GM18526 (cell line): Measurements from ENCODE around the gene RUBCNL.

Experiments used
- POLR2A ChIP-seq: IDR thresholded peaks from 3 replicates; pipeline ENCODE4 v1.6.1; 2011; ENCODE audit not compliant: insufficient read length; ENCODE audit errors: extremely low read depth

RUBCNL gene

DNA sequence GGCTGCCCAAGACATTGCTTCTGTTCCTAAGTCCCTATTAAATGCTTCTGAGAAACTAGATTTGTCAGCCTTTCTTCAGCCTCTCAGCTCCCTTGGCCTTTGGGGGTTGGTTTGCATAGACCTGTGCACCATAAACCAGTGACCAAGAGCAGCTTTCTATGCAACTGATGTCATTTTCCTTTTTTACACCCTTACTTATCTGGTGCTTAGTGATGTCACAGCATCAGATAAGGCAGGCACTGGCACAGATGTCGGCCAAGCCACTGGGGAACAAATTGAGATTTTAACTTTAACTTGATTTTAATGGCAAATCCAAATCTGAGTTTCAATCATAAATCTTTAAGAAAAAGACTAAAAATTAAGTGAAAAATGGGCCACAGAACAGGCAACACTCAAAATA lies 59.8 kb downstream of the RUBCNL start:
- TF ChIP-seq POLR2A, result no peak

DNA sequence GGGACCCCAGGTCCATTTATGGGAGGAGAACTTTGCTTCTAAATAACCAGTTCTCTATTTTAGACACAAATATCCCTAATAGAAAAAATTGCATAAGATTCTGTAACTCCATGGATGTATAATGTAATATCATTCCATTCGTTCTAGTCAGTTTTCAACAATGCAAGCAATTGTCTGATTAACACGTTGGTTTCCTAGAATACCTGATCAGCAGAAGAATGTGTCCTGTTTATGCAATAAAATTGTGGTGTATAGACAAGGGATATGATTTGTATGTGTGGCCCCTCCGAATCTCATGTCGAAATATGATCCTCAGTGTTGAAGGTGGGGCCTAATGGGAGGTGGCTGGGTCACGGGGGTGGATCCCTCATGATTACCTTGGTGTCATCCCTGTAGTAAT lies 62.1 kb downstream of the RUBCNL start:
- TF ChIP-seq POLR2A, result no peak

DNA sequence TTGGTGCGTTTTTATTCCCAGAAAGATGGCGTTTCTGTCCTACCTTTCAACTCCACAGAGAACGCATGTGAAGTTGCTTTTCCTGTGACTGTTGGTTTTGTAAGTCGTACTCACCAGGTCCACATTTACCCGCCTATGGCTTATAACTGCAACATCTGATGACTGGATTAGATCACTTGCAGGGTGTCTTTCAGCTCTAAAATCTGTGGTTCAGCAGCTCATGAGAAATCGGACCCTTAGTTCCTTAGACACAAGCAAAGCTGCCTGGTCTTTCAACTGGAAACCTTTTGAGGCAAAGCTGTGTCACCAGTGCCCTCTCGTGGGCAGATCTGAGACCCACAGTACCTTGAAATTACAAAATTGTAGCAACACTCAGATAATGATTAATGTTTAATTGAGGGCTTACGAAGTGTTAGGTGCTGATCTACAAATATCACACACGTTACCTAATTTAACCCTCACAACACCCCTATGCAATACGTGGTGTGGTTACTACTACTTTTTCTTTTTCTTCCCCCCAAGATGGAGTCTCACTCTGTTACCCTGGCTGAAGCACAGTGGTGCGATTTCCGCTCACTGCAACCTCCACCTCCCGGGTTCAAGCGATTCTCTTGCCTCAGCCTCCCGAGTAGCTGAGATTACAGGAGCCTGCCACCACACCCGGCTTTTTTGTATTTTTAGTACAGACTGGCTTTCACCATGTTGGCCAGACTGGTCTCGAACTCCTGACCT lies 65.4 kb downstream of the RUBCNL start:
- TF ChIP-seq POLR2A, result no peak

DNA sequence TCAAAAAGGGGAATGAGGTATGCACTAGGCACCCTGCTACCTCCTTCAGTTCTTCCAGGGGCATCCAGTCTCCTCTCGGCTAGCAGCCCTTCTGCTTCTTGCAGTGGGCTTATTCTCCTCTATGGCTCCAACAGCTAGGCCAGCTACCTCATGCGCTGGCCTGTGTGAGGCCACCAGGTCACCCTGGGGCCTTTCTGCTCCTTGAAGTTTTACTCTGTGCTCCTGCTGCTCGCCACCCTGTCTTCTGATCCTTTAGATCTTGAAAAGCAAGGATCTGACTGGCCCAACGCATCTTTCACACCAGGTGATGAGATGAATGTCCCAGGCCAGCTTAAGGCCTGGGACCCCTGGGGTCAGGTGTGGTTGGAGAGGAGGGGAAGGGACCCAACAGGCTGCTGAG lies 66.2 kb downstream of the RUBCNL start:
- no peak for TF ChIP-seq POLR2A

DNA sequence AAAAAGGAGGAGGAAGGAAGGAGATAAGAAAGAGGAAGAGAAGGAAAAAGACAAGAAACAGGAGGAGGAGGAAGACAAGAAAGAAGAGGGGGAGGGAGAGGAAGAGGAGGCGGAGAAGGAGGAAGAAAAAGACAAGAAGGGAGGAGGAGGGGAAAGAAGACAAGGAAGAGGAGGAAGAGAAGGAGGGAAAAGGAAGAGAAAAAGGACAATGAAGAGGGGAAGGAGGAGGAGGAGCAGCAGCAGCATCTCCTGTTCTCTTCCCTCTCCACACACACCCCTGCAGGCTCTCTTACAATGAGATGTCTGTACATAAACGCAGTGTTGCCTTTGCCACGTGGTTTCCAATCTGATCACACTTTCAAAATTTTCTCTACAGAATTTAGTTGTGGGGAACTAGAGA lies 66.6 kb downstream of the RUBCNL start:
- TF ChIP-seq POLR2A, result no peak

DNA sequence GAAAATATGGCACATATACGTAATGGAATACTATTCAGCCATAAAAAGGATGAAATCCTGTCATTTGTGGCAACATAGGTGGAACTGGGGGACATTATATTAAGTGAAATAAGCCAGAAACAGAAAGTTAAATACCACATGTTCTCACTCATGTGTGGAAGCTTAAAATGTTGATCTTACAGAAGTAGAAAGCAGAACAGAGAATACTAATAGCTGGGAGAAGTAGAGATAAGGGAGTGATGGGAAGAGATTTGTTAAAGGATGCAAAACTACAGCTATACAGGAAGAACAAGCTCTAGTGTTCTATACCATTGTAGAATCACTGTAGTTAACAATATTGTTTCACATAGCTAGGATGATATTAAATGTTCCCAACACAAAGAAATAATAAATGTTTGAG lies 68.1 kb downstream of the RUBCNL start:
- no peak for TF ChIP-seq POLR2A

DNA sequence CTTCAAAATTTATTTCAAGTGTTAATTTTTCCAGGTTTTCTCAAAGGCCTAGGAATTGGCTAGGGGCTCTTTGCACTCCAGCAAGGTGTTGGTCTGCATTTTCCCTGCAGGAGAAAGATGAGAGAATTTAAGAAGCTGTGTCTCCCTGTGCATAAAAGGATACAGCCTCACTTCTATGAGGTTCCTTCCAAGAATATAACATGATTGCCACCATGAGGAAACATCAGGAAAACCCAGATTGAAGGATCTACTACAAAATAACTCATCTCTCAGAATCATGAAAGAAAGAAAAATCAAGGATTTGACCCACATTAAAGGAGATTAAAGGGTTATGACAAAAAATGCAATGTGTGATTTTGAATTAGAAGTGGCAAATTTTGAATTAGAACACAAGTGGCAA lies 69.9 kb downstream of the RUBCNL start:
- TF ChIP-seq POLR2A, result no peak

DNA sequence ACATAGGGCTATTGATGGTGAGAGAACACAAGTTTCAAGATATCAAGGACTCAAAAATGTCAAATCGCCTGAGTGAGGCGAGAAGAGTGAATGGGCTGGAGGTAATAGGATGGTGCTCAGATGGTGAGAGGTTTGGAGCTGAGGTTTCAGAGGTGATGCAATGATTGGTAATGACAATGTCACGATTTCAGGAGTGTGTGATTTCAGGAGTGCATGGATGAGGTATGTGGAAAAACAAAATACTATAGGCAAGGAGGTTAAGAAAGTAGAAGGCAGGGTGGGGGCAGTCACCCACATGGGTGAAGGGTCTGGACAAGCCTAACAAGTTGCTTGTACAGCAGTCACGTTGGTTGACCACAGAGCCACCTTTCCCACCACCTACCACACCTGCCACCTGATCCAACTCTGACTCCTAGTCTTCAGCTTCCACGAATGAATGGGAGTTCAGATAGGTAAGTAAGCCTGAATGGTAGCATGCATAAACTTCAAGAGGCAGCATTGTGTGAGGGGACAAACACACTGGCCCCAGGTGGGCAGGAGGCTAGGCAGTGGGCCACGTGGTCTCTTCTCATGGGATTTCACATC lies 71.5 kb downstream of the RUBCNL start:
- no peak for TF ChIP-seq POLR2A

DNA sequence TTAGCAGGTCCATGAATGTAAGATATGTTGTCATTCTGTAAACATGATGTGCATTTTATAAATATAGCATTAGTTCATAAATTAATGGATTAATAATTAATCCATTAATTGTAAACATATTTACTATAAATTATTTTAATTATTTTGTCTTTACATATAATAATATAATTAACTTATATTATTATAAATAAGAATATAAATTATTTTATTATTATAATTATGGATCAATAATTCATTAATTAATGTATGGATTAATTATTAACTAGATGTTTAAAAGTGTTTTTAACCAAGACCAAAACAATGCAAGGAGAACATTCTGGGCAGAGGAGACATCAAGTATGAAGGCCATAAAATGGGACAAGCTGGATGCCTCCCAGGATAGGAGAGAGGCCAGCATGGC lies 72.0 kb downstream of the RUBCNL start:
- TF ChIP-seq POLR2A, result no peak

DNA sequence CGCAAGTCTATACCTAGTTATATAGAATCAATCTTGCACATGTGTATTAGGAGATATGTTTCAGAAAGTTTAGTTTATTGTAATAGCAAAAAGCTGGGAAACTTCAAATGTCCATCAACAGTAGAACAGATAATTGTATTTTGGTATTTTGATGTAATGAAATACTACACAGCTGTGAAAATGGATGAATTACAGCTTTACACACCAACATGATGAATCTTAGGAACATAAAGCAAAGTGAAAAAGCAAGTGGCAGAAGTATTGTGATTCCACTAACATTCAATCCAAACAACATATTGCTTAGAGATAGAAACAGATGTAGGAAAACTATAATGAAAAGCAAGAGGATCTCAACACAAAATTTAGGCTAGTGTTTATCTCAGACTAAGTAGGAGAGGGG lies 72.5 kb downstream of the RUBCNL start:
- no peak for TF ChIP-seq POLR2A

DNA sequence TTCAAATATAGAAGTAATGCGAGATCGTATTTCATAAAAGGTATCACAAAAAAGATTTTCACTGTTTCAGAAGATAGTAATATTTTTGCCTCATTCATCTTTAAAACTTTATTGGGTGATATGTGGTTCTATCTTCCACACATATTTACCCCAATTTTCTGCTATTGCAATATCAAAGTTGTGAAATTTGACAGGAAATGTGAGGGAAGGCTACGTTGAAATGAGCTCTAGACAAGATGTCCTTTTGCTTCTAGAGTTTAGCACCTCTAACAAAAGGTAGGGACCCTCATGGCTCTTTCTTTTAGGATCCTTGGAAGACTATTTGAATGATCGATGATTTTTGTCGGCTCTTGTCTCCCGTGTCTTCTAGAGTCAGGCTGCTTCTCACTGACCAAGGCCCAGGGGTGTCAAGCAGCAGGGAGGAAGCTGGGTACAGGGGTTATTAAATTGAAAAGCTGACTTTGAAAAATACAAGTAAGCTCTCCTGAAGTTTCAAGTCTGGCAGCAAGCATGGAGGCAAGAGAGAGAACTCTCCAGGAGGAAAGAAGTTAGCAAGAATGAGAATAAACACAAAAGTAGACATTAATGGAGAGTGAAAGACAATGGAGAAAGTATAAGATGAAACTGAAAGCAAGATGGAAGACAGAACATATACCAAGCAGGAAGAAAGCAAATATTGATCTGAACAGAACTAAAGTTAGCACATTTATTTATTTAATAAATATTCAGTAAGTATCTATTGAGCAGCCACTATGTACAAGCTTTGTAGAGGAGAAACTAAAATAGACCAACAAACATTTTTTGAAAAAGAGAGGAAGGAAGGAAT lies 73.4 kb downstream of the RUBCNL start:
- TF ChIP-seq POLR2A, result no peak

DNA sequence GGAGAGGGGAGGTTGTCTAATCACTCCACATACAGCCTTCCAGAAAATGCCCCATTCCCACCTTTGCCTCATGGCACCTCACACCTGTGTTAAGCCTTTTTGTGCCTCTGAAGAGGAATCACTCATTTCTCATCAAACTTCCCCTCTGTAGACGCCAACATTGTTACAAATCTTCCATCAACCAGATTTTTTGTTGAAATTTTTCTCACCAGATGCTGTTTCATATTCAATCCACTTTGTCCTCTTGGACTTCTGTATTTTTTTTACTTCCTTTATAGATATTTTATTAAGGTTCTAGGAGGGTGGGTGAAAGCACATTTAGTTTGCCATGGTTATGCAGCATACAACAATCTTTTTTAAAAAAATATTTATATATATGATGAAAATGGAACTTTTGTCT lies 74.0 kb downstream of the RUBCNL start:
- TF ChIP-seq POLR2A, result no peak

DNA sequence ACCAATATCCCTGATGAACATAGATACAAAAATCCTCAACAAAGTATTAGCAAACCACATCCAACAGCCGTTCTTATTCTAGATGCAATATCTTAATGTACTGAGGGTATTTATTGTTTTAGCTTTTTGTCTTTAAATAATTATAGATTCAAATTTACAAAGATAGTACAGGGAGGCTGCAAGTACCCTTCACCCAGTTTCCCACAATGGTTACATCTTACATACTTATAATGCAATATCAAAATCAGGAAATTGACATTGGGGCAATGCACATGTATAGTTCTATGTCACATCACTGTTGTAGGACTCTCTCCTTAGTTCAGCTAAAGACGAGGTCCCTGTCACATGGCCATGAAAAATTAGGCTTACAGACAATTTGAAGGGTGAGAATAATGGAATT lies 75.8 kb downstream of the RUBCNL start:
- no peak for TF ChIP-seq POLR2A

DNA sequence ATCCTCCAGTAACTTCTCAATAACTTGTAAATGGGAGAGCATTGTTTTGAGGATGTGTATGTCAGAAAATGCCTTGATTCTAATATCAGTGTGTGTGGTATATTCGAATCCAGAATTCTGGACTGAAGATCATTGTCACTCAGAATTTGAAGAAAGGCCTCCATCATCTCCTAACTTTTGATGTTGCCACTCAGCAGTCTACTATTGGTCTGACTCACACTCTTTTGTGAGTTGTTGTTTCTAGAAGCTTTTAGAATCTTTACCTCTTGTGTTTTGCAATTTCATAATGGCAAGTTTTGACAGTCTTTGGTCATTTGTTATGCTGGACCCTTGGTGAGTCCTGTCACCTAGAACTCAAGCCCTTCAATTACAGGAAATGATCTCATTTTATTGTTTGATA lies 77.0 kb downstream of the RUBCNL start:
- TF ChIP-seq POLR2A, result no peak

DNA sequence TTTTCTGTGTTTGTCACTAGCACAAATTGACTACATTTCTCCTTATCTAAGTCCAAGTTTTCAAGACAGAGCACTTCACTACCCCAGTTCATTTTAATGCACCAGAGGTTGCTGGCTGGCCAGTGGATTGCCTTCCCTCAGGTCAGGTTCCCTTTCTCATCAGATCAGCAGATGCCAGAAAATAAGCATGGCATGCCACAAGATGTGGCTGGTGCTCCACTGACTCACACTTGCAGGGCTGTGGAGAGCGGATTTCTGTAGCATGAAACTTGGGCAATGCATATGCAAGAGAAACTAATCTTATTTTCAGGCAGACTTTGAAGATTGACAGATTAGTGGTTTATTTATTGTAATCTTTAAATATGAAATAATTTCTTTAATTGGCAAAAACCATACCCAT lies 79.5 kb downstream of the RUBCNL start:
- TF ChIP-seq POLR2A, result no peak

DNA sequence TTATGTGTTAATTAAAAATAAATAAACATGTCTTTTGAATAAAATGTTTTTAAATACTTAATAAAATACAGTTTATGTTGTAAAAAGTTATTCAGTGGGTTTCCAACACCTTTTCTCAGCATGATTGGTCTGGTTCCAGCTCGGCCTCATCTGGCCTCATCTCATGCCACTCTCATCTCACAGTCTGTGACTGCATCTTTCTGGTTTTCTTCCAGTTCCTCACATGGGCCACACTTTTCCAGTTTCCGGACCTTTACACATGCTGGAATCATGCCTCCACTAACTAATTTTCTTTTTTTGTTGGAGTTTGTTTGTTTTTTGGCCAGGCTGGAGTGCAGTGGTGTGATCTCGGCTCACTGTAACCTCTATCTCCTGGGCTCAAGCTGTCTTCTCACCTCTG lies 82.5 kb downstream of the RUBCNL start:
- no peak for TF ChIP-seq POLR2A

DNA sequence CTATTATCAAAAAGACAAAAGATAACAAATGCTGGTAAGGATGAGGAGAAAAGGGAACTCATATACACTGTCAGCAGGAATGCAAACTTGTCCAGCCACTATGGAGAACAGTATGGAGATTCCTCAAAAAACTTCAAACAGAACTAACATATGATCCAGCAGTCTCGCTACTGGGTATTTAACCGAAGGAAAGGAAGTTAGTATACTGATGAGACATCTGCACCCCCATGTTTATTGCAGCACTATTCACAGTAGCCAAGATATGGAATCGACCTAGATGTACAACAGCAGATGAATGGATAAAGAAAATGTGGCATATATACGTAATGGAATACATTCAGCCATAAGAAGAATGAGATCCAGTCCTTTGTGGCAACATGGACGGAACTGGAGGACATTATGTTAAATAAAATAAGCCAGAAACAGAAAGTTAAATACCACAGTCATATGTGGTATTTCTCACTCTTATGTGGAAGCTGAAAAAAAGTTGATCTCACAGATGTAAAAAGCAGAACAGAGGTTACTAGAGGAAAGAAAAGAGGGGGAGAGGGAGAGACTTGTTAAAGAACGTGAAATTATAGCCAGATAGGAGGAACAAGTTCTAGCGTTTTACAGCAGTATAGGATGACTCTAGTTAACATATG lies 83.2 kb downstream of the RUBCNL start:
- TF ChIP-seq POLR2A, result no peak
